CD4-positive, alpha-beta T cell treated with Interleukin-4 for 1 hour (primary cell): Measurements from ENCODE around the gene CHD5.
A peak's percentile ranks its signal among the peaks of the same experiment; 100 is the strongest.

Experiments
- DNase-seq, 2 donors: peaks; one replicate each; pipeline ENCODE4 v3.0.0-alpha.2; 2020 to 2022

Gene CHD5

DNA sequence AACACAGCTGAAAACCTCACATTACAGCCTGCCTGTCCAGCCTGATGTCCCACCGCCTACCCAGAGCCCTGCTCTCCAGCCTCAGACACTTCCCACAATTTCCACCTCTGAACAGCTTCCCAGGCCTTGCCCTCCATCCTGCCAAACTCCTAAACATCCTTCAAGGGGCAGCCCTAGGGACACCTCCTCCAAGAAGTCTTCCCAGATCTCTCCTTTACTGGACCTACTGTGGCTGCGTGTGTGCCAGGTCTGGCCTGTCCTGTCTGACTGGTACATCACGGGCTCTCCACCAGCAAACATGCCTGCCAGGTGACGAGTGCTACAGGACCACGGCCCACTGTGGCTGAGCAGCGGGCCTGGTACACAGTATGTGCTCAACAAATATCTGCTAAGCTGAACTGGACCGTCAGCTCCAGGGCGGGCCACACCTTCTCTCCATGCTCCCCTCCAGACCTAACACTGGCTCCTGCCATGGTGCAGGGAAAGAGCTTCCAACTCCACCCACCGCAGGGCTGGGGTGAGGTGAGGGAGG, 28.8 kb downstream of the CHD5 start:
- DNase-seq: no peak

DNA sequence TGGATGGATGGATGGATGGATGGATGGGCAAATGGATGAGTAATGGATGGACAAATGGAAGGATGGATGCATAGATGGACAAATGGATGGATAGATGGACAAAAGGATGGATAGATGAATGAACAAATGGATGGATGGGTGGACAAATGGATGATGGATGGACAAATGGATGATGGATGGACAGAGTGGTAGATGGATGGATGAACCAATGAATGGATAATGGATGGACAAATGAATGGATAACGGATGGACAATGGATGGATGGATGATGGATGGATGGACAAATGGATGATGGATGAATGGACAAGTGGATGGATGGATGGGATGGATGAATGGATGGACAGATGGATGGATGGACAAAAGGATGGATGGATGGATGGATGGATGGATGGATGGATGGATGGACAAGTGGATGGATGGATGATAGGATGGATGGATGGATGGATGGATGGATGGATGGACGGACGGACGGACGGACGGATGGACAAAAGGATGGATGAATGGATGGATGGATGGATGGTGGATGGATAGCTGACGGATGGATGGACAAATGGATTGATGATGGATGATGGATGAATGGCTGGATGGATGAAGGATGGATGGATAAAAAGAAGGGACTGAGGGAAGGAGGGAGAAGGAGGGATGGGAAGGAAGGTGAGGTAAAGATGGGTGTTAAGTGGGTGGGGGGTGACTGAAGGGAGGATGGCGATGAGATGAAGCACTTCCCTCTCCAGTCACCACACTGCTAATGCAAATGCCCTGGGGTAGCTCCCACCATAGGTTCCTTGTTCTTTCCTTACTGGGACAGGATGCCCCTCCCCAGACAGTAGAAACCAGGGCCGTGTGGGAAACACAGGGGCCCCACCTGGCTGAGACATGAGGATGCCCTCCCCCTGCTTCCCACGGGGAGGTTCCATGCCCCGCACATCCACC, 29.8 kb downstream of the CHD5 start:
- no peak for DNase-seq

DNA sequence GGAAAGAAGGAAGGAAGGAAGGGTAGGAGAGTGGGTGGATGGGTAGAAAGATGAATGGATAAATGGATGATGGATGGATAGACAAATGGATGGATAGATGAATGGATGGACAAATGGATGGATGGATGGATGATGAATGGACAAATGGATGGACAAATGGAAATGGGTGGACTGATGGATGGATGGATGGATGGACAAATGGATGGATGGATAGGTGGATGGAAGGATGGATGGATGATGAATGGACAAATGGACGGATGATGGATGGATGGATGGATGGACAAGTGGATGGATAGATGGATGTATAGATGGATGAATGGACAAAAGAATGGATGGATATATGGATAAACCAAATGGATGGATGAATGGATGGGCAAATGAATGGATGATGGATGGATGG, 30.5 kb downstream of the CHD5 start:
- no peak for DNase-seq

DNA sequence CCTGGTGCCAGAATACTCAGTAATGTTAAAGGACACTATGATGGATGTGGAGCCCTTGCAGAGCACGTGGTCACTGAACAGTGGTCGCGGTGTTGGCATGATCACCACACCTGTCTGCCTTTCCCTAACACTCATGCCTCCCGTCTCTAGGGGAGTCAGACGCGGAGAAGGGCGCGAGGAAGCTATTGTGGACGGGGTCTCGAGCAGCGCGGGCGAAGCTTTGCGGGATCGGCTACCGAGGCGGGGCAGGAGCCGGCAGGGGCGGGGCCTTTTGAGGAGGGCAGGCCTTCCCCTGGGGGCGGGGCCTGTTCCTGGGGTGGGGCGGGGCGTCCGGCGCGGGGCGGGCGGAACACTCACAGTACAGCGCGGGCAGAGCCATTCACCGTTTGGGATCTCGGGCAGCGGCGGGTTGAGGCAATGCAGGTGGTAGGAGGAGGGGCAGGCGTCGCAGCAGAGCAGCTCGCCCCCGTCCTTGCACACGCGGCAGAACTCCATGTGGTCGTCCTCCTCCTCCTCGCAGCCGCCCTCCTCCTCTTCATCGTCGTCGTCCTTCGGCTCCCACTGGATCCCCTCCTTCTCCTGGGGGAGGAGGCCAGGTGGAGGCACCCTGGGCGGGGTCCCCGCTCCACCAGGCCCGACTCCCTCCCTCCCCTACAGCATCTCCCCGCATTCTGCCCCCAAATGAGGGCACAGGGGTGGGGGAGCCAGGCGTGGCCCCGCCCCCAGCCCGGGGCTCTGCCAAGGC, 31.5 kb downstream of the CHD5 start:
- DNase-seq: peak; percentile 62 to 71

DNA sequence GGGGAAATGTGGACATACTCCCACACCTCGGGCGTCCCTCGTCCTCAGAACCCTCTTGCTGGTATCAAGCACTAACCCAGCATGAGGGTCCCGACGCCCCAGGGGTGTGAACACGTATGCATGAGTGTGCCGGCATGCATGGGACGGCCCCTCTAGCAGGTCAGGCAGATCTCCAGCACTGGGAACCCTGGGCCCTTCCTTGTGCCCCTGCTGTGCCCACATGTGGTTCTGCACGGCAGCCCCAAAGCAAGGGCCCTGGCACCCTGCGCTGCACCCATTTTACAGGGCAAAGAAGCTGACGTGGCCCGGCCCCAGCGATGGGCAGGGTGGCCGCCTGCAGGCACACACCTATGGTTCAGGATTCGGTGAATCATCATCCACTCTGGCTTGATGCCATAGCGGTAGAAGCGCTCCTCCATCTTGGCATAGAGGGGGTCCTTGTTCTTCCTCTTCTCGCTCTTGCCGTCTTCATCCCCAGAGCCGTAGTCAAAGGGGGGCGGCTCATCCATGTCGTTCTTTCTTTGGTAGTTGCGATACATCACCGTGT, 34.2 kb downstream of the CHD5 start:
- no peak for DNase-seq

DNA sequence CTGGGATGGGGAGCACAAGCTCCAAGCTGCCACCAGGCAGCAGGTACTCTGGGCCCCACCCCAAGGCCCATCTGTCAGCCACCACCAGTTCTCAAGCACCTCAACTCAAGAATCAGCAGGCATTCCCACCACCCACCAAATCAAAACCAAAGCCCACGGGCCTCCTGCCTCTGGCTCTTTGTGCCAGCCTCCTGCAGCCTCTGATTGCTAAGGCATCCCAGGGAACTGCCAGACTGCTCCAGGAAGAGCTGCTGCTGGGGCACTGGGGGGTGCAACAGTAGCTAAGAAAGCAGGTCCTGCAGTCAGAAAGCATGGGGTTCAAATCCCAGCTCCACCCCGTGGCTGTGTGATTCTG, 34.7 kb downstream of the CHD5 start:
- no peak for DNase-seq

- no peak for DNase-seq
These were observed 35.3 kb downstream of the CHD5 start for GRCh38 chr1:6144647-6145395.

GRCh38 chr1:6144175-6144574, 35.9 kb downstream of the CHD5 start:
- DNase-seq: no peak

DNA sequence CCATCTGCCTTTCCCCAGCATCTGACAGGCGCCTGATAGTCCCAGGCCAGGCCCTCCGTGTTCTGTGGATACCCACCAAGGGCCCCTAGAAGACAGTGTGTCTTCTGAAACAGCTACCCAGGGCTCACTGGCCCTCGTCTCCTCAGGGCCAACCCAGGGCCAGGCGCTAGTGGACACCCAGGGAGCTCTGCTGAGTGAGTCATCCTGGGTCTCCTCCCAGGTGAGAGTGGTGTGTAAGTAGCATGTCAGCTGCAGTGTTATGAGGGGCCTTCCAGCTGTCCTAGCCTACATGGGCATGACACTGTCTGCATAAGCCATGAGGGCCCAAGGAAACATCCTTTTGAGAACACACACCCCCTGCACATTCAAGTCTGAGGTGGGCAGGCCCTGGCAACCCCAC, 36.7 kb downstream of the CHD5 start:
- DNase-seq: no peak

DNA sequence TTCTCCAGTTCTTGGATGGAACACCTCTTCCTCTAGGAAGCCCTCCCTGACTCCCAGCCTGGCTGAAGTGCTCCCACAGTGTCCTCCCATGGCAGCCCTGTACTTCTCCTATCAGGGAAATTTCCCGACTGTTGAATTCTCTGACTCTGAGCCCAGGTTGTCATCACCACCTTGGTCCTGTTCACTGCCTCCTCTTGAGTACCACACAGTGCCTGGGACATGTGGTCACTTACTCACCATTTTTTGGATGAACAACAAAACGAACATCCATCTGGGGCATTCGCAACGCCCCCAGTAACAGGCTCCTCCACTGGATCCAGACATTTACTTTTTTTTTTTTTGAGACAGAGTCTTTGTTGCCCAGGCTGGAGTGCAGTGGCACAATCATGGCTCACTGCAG, 37.4 kb downstream of the CHD5 start:
- DNase-seq: no peak

DNA sequence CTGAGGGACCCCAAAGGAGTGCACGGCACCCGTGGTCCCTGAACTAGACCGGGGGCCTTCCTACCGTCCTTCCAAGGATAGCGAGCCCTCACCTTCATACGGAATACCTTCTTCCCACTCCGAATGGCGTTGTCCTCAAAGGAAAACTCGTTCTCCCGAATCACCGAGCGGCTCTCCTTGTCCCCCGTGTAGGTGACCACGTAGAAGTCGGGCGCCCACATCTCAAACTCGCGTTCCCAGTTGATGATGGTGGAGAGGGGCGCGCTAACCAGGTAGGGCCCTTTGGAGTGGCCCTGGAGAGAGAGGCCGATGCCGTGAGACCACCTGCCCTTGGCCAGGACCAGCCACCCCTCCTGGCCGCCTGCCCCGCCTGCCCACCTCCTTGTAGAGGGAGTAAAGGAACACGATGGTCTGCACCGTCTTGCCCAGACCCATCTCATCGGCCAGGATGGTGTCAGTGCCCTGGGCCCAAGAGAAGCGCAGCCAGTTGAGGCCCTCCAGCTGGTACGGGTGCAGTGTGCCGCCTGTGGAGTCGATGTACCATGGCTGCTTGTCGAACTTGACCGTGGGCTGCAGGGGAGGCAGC, 38.0 kb downstream of the CHD5 start:
- no peak for DNase-seq

- no peak for DNase-seq
These were observed 38.5 kb downstream of the CHD5 start for GRCh38 chr1:6141592-6141991.

DNA sequence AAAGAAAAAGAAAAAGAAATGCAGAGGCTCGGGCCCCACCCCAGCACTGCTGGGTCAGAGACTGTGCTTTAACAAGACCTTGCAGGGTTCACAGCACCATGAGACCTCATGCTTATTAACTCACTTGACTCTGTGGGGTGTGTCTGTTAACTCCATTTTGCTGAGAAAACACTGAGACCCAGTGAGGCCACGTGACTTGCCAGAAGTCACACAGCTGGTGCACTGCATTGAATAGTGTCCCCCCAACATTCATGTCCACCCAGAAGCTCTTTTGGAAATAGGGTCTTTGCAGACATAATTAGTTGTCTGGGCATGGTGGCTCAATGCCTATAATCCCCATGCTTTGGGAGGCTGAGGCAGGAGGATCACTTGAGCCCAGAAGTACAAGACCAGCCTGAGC, 39.7 kb downstream of the CHD5 start:
- DNase-seq: no peak

DNA sequence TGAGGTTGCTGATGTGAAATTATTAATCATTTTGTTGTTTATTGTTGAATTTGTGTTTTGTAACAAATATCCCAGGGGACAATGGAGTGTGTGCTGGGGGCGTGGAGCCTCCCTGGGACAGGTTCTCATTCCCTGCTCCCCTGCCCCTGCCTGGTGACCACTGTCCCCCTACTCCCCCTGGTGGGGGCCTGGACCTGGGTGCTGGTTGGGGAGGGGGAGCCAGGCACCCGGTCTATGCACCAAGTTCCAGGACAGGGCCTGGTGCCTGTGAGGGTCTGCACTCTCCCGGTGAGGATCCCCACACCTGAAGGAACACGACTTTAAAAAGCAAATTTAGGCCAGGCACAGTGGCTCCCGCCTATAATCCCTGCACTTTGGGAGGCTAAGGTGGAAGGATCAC, 42.4 kb downstream of the CHD5 start:
- no peak for DNase-seq

DNA sequence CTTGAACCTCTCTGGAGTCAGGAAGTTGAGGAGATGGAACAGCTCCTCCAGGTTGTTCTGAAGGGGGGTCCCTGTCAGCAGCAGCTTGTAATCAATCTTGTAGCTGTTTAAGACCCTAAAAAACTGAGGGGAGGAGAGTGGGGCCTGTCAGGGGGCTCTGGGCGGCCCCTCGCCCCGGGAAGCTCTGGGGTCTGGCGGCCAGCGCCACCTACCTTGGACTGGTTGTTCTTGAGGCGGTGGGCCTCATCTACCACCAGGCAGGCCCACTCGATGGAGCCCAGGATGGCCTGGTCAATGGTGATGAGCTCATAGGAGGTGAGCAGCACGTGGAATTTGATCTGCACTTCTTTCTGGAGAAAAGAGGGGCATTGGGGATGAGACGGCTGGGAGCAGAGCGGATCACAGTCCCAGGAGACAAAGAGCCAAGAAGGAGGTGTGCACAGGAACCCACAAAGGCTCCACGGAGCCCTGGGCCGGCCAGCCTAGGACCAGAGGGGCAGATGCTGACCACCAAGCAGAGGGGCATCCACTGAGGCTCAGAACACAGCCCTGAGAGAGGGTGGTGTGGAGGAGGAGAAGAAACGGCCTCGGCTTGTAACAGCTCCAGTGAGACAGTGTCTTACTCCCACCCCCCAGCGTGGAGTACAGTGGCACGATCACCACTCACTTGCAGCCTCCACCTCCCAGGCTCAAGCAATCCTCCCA, 43.5 kb downstream of the CHD5 start:
- no peak for DNase-seq

DNA sequence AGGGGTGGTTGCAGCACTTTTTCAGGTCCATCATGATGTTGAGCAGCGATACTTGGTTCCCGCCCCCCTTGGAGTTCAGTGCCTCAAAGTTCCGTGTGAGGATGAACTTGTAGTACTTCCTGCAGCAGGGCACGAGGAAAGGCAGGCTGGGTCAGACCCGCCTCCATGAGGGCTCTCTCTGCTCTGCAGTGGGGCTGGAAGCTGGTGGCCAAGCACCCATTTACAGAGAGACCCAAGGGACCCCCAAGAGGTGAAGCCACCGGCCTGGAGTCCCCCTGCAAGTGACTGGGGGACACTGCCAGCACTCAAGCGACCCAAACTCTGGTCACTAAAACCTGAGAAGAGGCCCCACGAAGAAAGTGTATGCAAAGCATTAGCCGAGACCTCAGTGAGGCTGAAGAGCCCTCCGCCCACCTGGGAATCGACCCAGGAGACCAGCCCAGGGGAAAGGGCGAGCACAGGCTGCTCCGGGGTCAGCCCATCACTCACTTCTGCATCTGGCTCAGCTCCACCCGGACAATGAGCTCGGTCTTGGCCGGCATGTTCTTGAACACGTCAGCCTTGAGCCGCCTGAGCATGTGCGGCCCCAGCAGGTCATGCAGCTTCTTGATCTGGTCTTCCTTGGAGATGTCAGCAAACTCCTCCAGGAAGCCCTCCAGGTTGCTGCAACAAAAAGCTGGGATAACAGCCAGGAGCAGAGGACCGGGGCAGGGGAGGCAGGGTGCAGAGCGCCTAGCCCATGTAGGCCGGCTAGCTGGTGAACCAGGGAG, 45.2 kb downstream of the CHD5 start:
- no peak for DNase-seq

GRCh38 chr1:6134206-6134605, 45.9 kb downstream of the CHD5 start:
- no peak for DNase-seq

GRCh38 chr1:6133146-6133895, 46.8 kb downstream of the CHD5 start:
- no peak for DNase-seq

DNA sequence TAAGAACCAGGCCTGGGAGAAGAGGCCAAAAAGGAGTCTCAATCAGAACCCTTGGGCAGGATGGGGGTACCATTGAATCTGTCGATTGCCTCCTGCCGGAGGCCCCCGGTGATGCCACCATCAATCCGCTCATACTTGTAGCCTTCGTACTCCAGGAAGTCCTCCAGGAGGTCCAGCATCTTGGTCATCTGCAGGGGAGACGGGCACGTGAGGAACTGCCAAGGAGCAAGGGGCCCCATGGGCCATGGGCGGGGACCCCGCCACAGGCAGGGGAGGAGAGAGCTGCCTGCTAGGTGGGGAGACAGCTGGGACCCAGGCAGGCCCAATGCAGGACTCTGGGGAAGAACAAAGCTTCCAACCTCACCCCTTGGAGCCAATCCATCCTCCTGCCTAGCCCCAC, 48.6 kb downstream of the CHD5 start:
- no peak for DNase-seq

DNA sequence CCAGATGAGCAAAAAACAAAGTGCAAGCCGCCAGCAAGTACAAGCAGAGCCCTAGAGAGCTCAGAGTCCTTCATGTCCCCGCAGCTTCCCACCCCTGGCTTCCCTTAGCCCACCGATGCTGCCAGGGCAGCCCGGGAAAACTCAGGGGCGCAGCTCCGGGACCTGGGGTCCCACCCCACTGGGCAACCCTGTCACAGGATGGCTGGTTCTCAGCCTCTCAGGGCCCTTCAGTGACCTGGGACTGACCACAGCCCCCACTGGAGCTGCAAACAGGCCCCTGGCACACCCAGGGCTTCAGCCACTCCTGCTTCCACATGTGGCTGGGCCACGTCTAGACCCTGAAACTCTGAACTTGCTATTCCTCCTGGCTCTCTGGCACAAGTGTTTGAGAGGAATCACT, 49.5 kb downstream of the CHD5 start:
- DNase-seq: no peak
